Body of pancreas (tissue), 4 donors: ENCODE data around the gene ENPP1. TPM values are rescaled to one million over a fixed set of nuclear protein-coding genes. Genes with fewer than 3 reads are reported as not detected.

ENCODE experiments used
- ATAC-seq: fragments of 150-250 bp; one replicate; pipeline ENCODE4 v1.9.1; 2016
- DNase-seq, 4 donors: peaks; one replicate each; pipeline ENCODE4 v3.0.0-alpha.2; 2019
- H3K27ac ChIP-seq, 4 donors: fragments of 200-600 bp; sonication (generic); 1 replicate in 3 of 4; 2 replicates in 1 of 4; pipeline versions ENCODE4 v1.5.1 to v1.6.1; 2016 to 2019; ENCODE audit warnings: mild to moderate bottlenecking in 1 of 4, mixed read lengths in 1 of 4, moderate library complexity in 1 of 4
- H3K27me3 ChIP-seq, 2 donors: fragments of 200-600 bp; sonication (generic); one replicate each; pipeline ENCODE4 v1.6.0; 2016; ENCODE audit warnings: mild to moderate bottlenecking in 1 of 2
- H3K36me3 ChIP-seq, 2 donors: fragments of 200-600 bp; sonication (generic); replicated peaks in 1 of 2; 2 replicates each; pipeline ENCODE4 v1.5.1; 2016; ENCODE audit warnings: low read depth in 2 of 2; ENCODE audit not compliant: insufficient read depth in 1 of 2
- H3K4me1 ChIP-seq: fragments of 200-600 bp; sonication (generic); one replicate; pipeline ENCODE4 v1.6.0; 2016
- H3K4me3 ChIP-seq, 2 donors: fragments of 200-600 bp; sonication (generic); 1 replicate in 1 of 2; 2 replicates in 1 of 2; pipeline ENCODE4 v1.5.1; 2016 to 2019
- H3K9me3 ChIP-seq, 3 donors: fragments of 200-600 bp; sonication (generic); 1 replicate in 2 of 3; 2 replicates in 1 of 3; pipeline ENCODE4 v1.5.1; 2016
- CTCF ChIP-seq, 7 experiments: fragments of 450-650 bp in 4 of 7; fragments of 200-600 bp in 3 of 7; sonication (generic) in 3 of 7; IDR thresholded peaks; one replicate each; pipeline ENCODE4 v1.5.1; 2016 to 2019; ENCODE audit warnings: antibody characterized with exemption in 7 of 7
- POLR2A ChIP-seq, 3 donors: fragments of 450-650 bp; IDR thresholded peaks; one replicate each; pipeline ENCODE4 v1.6.1; 2016; ENCODE audit warnings: antibody characterized with exemption in 3 of 3, mild to moderate bottlenecking in 2 of 3
- WGBS, 2 donors: methylation state at CpG; one replicate each; pipeline ENCODE4 v1.1.5; 2017; 5-methylcytosine and 5-hydroxymethylcytosine counted together
- intact Hi-C: fragments of 100-400 bp; cut with DNase I; formaldehyde crosslinking; loops from one replicate; pipeline ENCODE4 v1.15.1; 2023
- total RNA-seq, 2 donors: library from RNA; depleted of rRNA; stranded (reverse); fragments of >200 nt; gene quantifications; one replicate each; pipeline ENCODE4 v1.1.0, GENCODE V29; 2016

Gene ENPP1
- total RNA-seq, 2 donors from 2014 or later, result 16.2 to 19.2 TPM

- no peak for TF ChIP-seq POLR2A (IDR thresholded peaks at IDR 0.05)
- no peak for TF ChIP-seq CTCF (IDR thresholded peaks at IDR 0.05)
- intact Hi-C loops, result no loop called here
Measured at GRCh38 chr6:131773284-131773950, 34.4 kb upstream of the ENPP1 start.

GRCh38 chr6:131775886-131776285 is 31.9 kb upstream of the ENPP1 start:
- Histone ChIP-seq H3K4me1 (no peaks in the 10 kb centered on the region), H3K9me3 (no peaks in the 10 kb centered on the region), H3K4me3 (no peak overlapping the region), H3K27me3 (no peaks in the 10 kb centered on the region), H3K27ac (no peak overlapping the region), H3K36me3 (no peaks in the 10 kb centered on the region)
- no peak for ATAC-seq
- intact Hi-C loops, result no loop called here
- TF ChIP-seq POLR2A (IDR thresholded peaks at IDR 0.05) (no peak), CTCF (IDR thresholded peaks at IDR 0.05) (no peak)
- no peak for DNase-seq
- 74 to 86% methylated on average over 3 of the region's 3 CpGs for WGBS, 2 donors

More at GRCh38 chr6:131773284-131773950, 34.4 kb upstream of the ENPP1 start:
- no peaks in the 10 kb centered on the region for H3K9me3 ChIP-seq
- 46 to 53% methylated on average over 4 of the region's 4 CpGs for WGBS, 2 donors
- H3K4me3 ChIP-seq, result no peak overlapping the region
- no peaks in the 10 kb centered on the region for H3K27me3 ChIP-seq
- ATAC-seq (no peak), DNase-seq (no peak)
- H3K4me1 ChIP-seq, result no peaks in the 10 kb centered on the region
- no peak overlapping the region for H3K27ac ChIP-seq
- H3K36me3 ChIP-seq, result no peaks in the 10 kb centered on the region

- WGBS, 2 donors, result 81 to 82% methylated on average over 2 of the region's 2 CpGs
- H3K4me3 ChIP-seq, result no peak overlapping the region
- ATAC-seq, result no peak
- no peak for DNase-seq
- H3K4me1 ChIP-seq, result no peaks in the 10 kb centered on the region
- no peaks in the 10 kb centered on the region for H3K36me3 ChIP-seq
- no peaks in the 10 kb centered on the region for H3K9me3 ChIP-seq
- H3K27ac ChIP-seq, result no peak overlapping the region
- TF ChIP-seq CTCF (IDR thresholded peaks at IDR 0.05) (no peak), POLR2A (IDR thresholded peaks at IDR 0.05) (no peak)
- no peaks in the 10 kb centered on the region for H3K27me3 ChIP-seq
- intact Hi-C loops, result no loop called here
Measured at GRCh38 chr6:131776985-131777384, 30.8 kb upstream of the ENPP1 start.

GRCh38 chr6:131778169-131778568 is 29.7 kb upstream of the ENPP1 start:
- WGBS, 2 donors, result 71% methylated on average over 1 of the region's 1 CpG
- Histone ChIP-seq H3K4me3 (no peak overlapping the region), H3K9me3 (no peaks in the 10 kb centered on the region), H3K27me3 (no peaks in the 10 kb centered on the region), H3K4me1 (no peaks in the 10 kb centered on the region), H3K36me3 (no peaks in the 10 kb centered on the region), H3K27ac (no peak overlapping the region)
- TF ChIP-seq CTCF (IDR thresholded peaks at IDR 0.05), result no peak
- no peak for TF ChIP-seq POLR2A (IDR thresholded peaks at IDR 0.05)
- DNase-seq (no peak), ATAC-seq (no peak)
- intact Hi-C loops, result no loop called here

GRCh38 chr6:131779304-131779703 is 28.5 kb upstream of the ENPP1 start:
- Histone ChIP-seq H3K27ac (no peak overlapping the region), H3K4me1 (no peaks in the 10 kb centered on the region), H3K36me3 (no peaks in the 10 kb centered on the region), H3K27me3 (no peaks in the 10 kb centered on the region), H3K4me3 (no peak overlapping the region), H3K9me3 (no peaks in the 10 kb centered on the region)
- DNase-seq (no peak), ATAC-seq (no peak)
- intact Hi-C loops, result no loop called here
- WGBS, 2 donors, result 77 to 79% methylated on average over 2 of the region's 2 CpGs
- TF ChIP-seq POLR2A (IDR thresholded peaks at IDR 0.05), result no peak
- no peak for TF ChIP-seq CTCF (IDR thresholded peaks at IDR 0.05)
